GM23338 (cell line): ENCODE results near the gene MLPH. TPM values are rescaled to one million over a fixed set of nuclear protein-coding genes. Genes with fewer than 3 reads are reported as not detected.

Experiments
- CREB1 ChIP-seq: fragments of 250-450 bp; sonication (Bioruptor Pico); IDR thresholded peaks from 2 replicates; pipeline ENCODE4 v1.5.0; 2020; ENCODE audit warnings: low read depth, mild to moderate bottlenecking, moderate library complexity
- CTCF ChIP-seq, 2 experiments: fragments of 200-600 bp in 1 of 2; sonication (generic) in 1 of 2; conservative IDR thresholded peaks; 2 replicates each; pipeline versions ENCODE4 v1.5.1 to v1.6.1; 2016 to 2017; ENCODE audit warnings: antibody characterized with exemption in 2 of 2, low read depth in 2 of 2, mild to moderate bottlenecking in 2 of 2, moderate library complexity in 1 of 2
- ETS1 ChIP-seq: IDR thresholded peaks from 2 replicates; pipeline ENCODE4 v1.6.1; 2016; ENCODE audit warnings: antibody characterized with exemption
- EZH2 ChIP-seq: fragments of 200-600 bp; sonication (generic); IDR thresholded peaks from one replicate; pipeline ENCODE4 v1.8.0; 2017; ENCODE audit warnings: antibody characterized with exemption, mild to moderate bottlenecking, low read depth; ENCODE audit not compliant: unreplicated experiment
- EZH2phosphoT487 ChIP-seq: fragments of 200-600 bp; sonication (generic); IDR thresholded peaks from one replicate; pipeline ENCODE4 v1.8.1; 2018; ENCODE audit warnings: antibody characterized with exemption; ENCODE audit not compliant: unreplicated experiment
- NANOG ChIP-seq: IDR thresholded peaks from 2 replicates; pipeline ENCODE4 v1.6.1; 2016; ENCODE audit warnings: antibody characterized with exemption, borderline replicate concordance
- POLR2AphosphoS5 ChIP-seq: IDR thresholded peaks from 2 replicates; pipeline ENCODE4 v1.6.1; 2016; ENCODE audit warnings: antibody characterized with exemption, low read depth
- STAT1 ChIP-seq: IDR thresholded peaks from one replicate; pipeline ENCODE4 v1.6.1; 2016; ENCODE audit warnings: antibody characterized with exemption; ENCODE audit not compliant: unreplicated experiment
- ZNF114 ChIP-seq: fragments of 250-450 bp; sonication (Bioruptor Pico); IDR thresholded peaks from 2 replicates; pipeline ENCODE4 v1.5.0; 2020; ENCODE audit warnings: mild to moderate bottlenecking, moderate library complexity
- ZNF331 ChIP-seq: fragments of 250-450 bp; sonication (Bioruptor Pico); IDR thresholded peaks from 2 replicates; pipeline ENCODE4 v1.5.0; 2020; ENCODE audit warnings: low read depth, mild to moderate bottlenecking, moderate library complexity
- ZNF462 ChIP-seq: fragments of 250-450 bp; sonication (Bioruptor Pico); IDR thresholded peaks from 2 replicates; pipeline ENCODE4 v1.5.0; 2020; ENCODE audit warnings: mild to moderate bottlenecking, moderate library complexity
- polyA plus RNA-seq: library from polyadenylated mRNA; unstranded; fragments of >200 nt; fragmentation: Nextera tagmentation; extraction: Ambion mirVana; gene quantifications from 2 replicates; pipeline ENCODE4 v1.2.1, GENCODE V29; 2016
- total RNA-seq: library from RNA; depleted of rRNA; stranded (reverse); fragments of >200 nt; shearing (Covaris generic); gene quantifications from 2 replicates; pipeline ENCODE4 v1.2.3, GENCODE V29; 2014

MLPH gene
- total and polyA plus RNA-seq, 2 experiments from 2014 or later, result 13.6 to 16.5 TPM

GRCh38 chr2:237485304-237485703, 1.7 kb upstream of the MLPH start (continued):
- TF ChIP-seq ZNF462 (CRISPR knock-in tag), result no peak
- no peak for TF ChIP-seq EZH2
- no peak for TF ChIP-seq NANOG
- no peak for TF ChIP-seq POLR2AphosphoS5
- no peak for TF ChIP-seq ZNF114
- TF ChIP-seq EZH2phosphoT487, result no peak
- no peak for TF ChIP-seq ETS1
- TF ChIP-seq ZNF331, result no peak
- no peak for TF ChIP-seq STAT1
- TF ChIP-seq CTCF (conservative IDR thresholded peaks at IDR 0.05; ENCODE audit: low read depth in 2 of 2), result no peak
- TF ChIP-seq CREB1 (CRISPR knock-in tag), result no peak
